ENCODE data around the gene RBPMS2. TPM values are rescaled to one million over a fixed set of nuclear protein-coding genes. Genes with fewer than 3 reads are reported as not detected.

The RBPMS2 gene
- total and polyA plus RNA-seq, 2 of the 4 experiments (the other 2 are of a cell fraction) = 2.8 TPM; not detected in 1

DNA sequence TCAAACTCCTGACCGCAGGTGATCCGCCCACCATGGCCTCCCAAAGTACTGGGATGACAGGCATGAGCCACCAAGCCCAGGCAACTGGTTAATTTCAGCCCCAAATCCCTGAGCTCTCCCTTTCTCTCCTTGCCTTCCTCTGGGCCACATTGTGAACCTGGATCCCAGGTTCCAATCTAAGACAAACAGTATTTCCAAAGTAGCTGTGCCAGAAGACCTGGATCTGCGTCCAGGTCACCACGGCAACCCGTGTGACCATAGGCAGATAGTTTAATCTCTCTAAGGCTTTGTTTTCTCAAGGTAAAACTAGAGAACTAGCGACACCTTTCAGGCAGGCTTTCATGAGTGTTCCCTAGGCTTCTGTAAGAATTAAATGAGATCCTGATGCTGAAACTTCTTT, 5.9 kb upstream of the RBPMS2 start:
- ChIA-PET POLR2A (ENCODE audit: unreplicated experiment) (no interaction called here), CTCF (interaction anchor here (0.7 kb wide), 1 partner anchor 22 kb away, joined by 3 read pairs; no protein-coding TSS in a partner anchor)
- no peak overlapping the region for H3K4me2 ChIP-seq (ENCODE audit: low read depth, low read length)
- H2AK9ac ChIP-seq (replicated peaks; ENCODE audit: low read depth, low read length, poor library complexity) = no peak overlapping the region
- DNase-seq = no peak
- no peak overlapping the region for H4K91ac ChIP-seq (ENCODE audit: insufficient read depth, low read depth, low read length)
- intact Hi-C loops (cut with micrococcal nuclease) = no loop called here
- no peak overlapping the region for H4K5ac ChIP-seq (ENCODE audit: low read depth, low read length)
- no peaks in the 10 kb centered on the region for H3K9me3 ChIP-seq (ENCODE audit: control insufficient read depth, insufficient read depth, low read length)
- no peak overlapping the region for H2AK5ac ChIP-seq (ENCODE audit: low read depth, low read length)
- no peaks in the 10 kb centered on the region for H3K4me1 ChIP-seq (ENCODE audit: control insufficient read depth, insufficient read depth, low read length)
- no peak overlapping the region for H3K4ac ChIP-seq (ENCODE audit: low read depth, low read length)
- peaks cover under 1% of the 10 kb centered on the region; the same call in 1 of the 2 replicates for H3K9me1 ChIP-seq (ENCODE audit: insufficient read depth, low read length)
- no peak overlapping the region for H3K56ac ChIP-seq (ENCODE audit: extremely low read depth, insufficient read depth, low read length)
- no peak overlapping the region for H2BK5ac ChIP-seq (ENCODE audit: low read depth, low read length, poor library complexity, severe bottlenecking)
- 90% methylated on average over 2 of the region's 6 CpGs; no CpG with 5 or more reads in 1 of the 2 experiments for WGBS, 2 experiments (ENCODE audit: extremely low coverage in 2 of 2, insufficient read length in 1 of 2)
- no peak overlapping the region for H3K4me3 ChIP-seq (ENCODE audit: insufficient read depth, low read depth, low read length)
- no peak overlapping the region for H3K18ac ChIP-seq (ENCODE audit: low read depth, low read length)
- H3K23ac ChIP-seq (ENCODE audit: low read depth, low read length) = no peak overlapping the region
- no peak overlapping the region for H2BK15ac ChIP-seq (ENCODE audit: low read depth, low read length)
- dilution Hi-C loops (cut with HindIII; ENCODE audit: low sequenced_read_pairs, unreplicated experiment) = no loop called here
- H3K36me3 ChIP-seq (ENCODE audit: control insufficient read depth, insufficient read depth, low read length) = no peaks in the 10 kb centered on the region
- no TSS peak for BruUV-seq (replicated peaks)
- no peak overlapping the region for H2AFZ ChIP-seq (replicated peaks; ENCODE audit: low read length, poor library complexity)
- no peak overlapping the region for H3K27ac ChIP-seq (ENCODE audit: insufficient read depth, low read length)
- H3K27me3 ChIP-seq (ENCODE audit: control insufficient read depth, insufficient read depth, low read length) = peaks cover 6% of the 10 kb centered on the region
- no peak overlapping the region for H3K9ac ChIP-seq (ENCODE audit: low read depth, low read length)
- H2BK120ac ChIP-seq (ENCODE audit: low read depth, low read length) = no peak overlapping the region
- H3K14ac ChIP-seq (replicated peaks; ENCODE audit: low read depth, low read length) = no peak overlapping the region
- H4K20me1 ChIP-seq (ENCODE audit: insufficient read depth, low read length) = no peaks in the 10 kb centered on the region
- H2BK20ac ChIP-seq (ENCODE audit: low read depth, low read length) = no peak overlapping the region
- TF ChIP-seq CEBPB (IDR thresholded peaks at IDR 0.05; ENCODE audit: low read depth, low read length) (no peak), MXI1 (IDR thresholded peaks at IDR 0.05; ENCODE audit: borderline replicate concordance, low read depth, low read length) (no peak)
- ATAC-seq (ENCODE audit: low read depth) = no peak
- no peak overlapping the region for H4K8ac ChIP-seq (ENCODE audit: low read depth in 2 of 2, low read length in 2 of 2)
- H3K79me1 ChIP-seq (ENCODE audit: low read depth in 1 of 2, low read length in 2 of 2) = no peaks in the 10 kb centered on the region; a peak in 1 of 4 replicates
- in situ Hi-C loops (cut with MboI; ENCODE audit: low sequenced_read_pairs) = no loop called here

Measured in IMR-90 (cell line).